T follicular helper cell (primary cell): ENCODE data around the gene CCND2.

Source experiments
- DNase-seq: peaks from one replicate; pipeline ENCODE4 v3.0.0-alpha.2; 2020; ENCODE audit warnings: low read depth

Gene CCND2

DNA sequence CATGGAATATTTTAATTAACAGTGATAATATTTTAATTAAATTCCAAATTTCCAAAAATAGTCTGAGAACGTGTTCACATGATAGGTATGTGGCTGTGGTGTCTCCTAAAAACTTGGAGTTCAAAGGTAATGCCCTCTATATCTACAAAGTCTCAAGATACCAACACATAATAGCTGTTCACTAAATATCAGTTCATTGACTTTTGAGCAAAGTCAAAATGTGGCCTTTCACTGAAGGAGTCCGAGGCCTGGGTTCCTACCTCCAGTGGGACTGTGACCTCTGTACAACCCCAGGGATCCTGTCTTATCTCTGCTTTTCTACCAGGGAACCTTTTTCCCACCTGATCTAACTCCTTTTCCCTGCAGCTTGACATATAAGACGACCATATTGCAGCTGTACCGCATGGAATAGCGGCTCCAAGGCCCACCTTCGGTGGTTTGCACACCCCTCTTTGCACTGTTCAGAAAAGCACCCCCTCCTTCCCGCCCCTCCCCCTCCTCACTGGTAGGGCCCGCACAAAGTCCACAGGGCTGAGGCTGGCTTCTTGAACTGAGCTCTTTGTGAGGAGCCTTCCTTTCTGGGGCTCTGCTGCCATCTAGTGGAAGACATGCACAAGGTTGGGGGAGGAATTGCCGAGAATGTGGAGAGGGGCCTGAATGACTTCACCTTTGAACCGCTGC is 3.1 kb downstream of the CCND2 start:
- peak; percentile 82 for DNase-seq

DNA sequence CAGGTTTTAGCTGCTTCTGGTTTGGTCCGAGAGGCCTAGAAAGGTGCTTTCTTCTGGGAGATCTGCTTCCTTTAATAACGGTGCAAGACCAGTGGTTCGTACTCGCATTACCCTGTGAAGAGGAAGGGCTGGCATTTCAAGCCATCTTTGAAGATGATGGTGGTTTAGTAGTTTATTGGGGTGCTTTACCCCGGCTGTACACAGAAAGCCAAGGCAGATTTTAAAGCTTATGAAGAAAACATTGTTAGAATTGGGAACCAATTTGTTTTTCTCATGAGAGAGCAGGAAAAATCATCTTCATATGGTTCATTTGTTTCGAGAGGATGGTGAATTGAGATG is 3.6 kb downstream of the CCND2 start:
- no peak for DNase-seq

DNA sequence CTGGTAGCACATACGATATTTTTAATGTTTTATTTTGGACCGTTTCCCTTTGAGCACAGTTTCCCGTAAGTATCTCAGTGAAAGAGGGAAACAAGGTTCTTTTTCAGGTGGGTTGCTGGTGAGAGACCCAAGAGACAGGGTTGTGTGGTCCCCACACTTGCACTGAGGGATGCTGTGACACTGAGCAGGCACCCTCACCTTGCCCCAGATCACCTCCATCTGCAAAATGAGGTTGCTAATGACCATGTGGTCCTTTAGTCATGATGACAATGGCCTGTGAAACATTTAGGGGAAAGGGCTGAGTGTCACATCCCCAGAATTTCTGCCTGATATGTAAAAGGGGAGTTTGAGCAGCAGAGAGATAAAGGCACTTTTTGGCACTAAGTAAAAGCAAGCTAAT is 4.3 kb downstream of the CCND2 start:
- no peak for DNase-seq

DNA sequence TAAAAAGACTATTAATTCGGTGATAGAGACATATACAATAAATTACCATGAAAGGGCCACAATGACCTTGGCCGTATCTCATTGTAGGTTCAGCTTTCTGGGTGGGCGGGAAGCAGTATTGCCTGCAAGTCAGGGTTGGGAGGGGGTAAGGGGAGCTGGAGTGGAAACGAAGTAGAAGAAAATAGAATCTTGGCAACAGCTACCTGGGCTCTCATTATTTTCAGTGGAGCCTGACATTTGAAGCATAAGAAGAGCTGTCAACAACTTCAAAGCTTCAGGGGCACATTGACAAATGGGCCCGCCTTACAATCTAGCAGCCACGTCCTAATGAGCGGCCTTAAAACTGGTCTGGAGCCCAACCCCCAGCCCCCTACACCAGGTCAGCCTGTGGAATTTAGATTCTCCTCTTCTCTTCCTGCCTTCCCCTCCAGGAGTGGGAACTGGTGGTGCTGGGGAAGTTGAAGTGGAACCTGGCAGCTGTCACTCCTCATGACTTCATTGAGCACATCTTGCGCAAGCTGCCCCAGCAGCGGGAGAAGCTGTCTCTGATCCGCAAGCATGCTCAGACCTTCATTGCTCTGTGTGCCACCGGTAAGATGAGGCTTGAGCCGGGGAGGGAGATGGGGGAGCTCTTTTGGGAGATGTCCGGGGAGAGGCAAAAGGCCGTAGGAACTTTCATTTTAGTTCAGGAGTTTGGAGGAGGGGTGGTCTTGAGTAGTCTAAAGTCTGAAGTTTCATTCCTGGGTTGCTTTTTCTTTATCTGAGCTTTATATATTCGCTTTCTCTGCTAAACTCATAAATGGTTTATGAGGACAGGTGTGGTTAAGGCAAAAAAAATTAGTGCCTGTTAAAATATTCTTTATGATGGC is 5.0 kb downstream of the CCND2 start:
- DNase-seq: no peak

DNA sequence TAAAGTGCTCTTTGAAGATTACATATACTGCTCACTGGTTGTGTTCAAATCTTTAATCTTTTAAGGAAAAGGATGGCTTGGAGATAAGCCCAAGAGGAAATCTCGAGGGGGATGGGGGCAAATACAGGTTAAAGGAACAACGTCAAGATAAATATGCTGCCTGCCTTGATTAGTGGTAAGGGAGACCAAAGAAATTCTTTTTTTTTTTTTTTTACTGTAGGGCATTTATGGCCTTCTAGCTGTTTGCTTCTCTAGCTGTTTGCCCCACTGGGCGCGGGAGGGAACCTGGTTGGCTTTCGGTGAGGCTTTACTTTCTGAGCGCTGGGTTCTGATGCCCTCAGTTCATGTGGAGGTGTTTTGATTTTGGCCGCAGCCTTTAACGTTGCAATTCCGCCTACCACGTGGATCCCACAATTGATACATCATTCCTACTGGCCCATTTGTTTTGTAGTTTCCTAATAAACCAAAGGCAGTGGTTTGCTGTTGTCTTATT is 5.7 kb downstream of the CCND2 start:
- DNase-seq: no peak

DNA sequence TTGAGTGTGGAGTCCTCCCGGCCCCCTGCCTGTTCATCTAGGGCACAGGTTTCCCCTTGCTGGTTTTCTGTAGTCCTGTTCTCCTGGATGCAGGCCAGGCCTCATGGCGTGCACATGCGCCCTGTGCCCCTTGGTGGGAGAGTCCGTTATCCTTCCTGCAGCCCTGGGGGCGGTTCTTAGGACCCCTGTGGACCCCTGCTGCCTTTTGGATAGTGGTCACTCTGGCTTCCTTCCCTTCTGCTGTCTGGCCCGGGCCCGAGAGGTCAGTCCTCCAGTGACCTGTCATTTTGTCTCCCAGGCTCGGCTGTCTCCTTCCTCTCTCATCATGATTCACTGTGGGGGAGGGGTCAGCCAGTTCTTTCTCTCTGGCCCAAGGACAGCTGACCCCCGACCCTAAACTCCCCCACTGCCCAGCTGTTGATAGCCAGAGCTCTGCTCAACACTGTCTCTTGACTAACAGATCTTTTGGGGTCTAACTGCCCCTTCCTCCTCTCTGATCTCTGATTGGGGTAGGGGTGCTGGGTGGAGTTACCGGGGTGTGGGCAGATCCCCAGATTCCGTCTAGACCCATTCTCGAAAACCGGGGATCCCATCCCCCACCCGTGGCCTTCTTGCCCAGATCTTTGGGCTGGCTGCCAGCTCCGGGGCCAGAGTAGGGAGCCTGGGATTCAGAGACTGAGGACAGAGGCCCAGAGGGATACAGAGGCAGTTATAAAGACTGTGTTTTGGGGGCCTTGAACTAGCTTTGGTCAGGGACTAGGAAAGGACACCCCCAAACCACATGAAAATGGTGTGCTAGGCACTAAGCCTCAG is 7.0 kb downstream of the CCND2 start:
- no peak for DNase-seq

DNA sequence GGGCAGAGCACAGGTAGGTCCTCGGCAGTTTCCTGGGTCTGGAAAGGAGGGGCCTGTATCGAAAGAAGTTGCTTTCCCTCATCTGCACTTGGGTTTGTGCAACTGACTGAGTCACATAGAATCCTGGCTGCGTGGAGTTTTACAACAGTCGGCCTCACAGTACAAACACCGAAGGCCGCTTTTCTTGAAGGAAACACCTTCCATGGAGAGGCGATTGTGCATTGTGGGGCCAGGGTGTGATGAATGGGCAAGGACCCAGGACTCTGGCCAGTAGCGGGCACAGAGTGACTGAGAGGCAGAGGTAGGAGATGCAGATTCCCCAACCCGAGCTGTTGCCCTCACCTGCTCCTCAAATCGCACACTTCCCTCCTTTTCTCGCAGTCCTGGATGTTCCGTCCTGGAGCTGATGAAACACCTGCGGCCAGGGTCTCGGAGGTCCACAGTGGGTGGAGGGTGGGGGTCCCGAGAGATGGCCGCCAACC is 7.7 kb downstream of the CCND2 start:
- no peak for DNase-seq

DNA sequence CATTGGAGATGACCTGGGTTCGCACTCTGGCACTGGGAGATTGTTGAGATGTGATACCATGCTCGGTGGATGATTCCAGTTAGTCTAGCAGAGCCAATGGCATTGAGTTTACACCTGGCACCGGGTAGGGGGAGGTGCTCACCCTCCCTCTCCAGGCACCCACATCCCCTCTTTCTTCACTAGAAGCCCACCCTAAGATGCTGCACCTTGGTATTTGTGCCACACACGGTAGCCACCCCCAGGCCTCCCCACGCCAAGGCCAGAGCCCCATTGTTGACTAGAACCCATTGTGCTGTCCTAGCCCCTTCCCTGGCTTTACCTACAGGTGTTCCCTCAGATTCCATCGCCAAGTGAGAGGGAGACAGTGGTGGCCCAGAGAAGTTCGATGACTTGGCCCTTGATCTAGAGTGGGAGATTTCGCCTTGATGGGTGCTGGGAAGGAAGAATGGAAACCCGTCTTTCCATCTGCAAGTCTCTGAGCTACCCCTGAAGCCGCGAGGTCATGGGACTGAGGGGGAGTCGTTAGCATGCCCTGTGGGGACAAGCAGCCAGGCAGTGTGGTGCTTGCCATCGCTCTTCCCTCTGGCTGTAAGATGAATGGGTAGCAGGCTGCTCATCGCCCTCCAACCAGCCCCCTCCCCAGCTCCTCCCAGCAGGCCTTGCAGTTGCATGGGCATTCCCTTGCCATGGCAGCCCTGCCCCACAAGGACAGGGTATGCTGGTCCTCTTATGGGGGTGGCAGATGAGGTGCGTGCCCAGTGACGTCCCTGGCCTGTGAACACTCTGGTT is 8.7 kb downstream of the CCND2 start:
- DNase-seq: no peak

DNA sequence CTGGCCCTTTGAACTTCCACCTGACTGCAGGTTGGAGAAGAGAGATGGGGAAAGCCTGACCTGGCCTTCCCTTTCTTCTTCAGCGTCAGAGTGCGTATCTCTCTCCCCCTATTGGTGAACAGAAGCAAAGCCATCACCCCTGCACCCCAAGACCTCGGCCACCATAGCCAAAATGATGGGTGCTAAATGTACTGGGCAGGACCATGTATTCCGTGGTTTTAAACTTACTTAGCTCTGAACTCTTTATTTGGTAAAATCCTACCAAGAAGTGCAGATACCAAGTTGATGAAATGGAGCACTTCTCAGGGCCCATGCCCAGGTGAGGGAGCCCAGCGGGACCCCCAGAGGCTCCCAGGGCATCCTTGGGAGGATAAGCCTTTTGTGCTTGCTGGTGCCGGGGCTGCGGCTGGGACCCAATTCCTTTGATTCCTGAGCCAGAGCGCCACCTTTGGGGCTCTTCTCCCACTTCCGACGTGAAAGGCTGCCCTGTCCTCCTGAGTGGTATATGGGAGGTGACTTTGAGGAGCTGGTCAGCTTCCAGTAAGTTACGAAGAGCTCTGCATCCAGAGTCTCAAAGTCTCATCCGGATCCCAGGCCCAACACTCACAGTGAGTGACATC is 9.4 kb downstream of the CCND2 start:
- DNase-seq: no peak

DNA sequence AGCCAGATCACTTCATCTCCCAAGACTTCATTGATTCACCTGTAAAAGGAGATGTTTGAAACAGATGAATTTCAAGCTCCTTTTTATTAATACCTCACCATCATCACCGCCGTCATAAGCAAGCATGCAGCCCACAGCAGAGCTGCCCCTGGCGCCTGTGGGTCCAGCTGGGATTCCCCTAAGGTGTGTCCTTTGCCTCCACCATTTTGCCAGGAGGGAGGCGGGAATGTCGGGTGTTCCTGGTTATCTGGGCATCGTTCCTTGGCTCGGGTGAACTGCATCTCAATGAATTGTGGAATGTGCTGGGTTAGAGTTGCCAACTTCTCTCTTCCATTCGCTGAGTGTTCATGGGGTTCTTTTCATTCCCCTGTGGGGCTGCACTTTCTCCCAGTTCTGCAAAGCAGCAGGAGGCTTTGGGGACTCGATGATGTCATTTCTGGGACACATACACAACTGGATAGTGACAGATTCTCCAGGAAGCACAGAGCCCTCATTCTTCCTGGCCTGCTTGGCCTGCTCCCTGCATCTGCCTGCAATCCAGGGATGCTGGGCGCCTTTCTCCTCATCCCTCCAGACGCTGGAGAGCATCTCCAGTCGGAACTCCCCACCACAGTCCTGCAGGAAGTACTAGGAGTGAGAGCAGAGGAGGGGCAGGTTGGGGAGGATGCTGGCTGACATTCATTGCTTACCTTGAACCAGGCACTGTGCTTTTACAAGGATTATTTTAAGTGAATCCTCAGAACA is 10.1 kb downstream of the CCND2 start:
- DNase-seq: no peak

DNA sequence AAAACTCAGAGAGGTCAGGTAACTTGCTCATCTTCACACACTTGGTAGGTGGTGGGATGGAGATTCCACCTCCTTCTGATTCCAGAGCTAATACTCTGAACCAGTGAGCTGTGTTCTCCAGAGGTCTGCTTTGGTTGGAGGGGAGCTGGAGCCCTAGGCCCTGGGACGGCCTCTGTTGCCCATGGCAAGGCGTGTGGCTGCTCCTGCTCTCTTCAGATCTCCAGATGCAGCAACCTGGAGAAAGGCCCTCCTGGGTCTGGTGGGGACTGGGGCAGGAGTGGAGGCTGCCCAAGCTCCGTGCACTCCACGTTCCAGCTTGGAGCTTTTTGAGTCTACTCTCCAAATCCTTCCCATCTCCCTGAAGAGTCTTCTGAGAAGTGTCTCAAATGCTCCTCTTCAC is 10.7 kb downstream of the CCND2 start:
- DNase-seq: no peak

DNA sequence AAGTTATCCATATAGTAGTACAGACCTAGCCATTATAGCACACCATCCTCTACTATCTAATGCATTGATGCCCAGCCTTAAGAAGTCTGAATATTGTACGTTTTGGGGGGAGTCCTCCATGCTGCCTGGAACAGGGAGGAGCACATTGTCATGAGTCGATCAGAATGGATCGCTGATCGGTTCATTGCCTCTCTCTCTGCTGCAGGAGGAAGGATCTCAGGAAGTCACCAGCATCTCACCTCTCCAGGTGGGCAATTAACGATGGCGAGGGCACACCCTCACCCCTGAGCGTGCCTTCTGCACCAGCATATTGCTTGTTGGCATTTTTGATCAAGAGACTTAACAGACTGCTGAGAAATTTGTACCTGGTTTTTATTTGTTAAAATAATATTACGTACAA is 11.5 kb downstream of the CCND2 start:
- DNase-seq: no peak

DNA sequence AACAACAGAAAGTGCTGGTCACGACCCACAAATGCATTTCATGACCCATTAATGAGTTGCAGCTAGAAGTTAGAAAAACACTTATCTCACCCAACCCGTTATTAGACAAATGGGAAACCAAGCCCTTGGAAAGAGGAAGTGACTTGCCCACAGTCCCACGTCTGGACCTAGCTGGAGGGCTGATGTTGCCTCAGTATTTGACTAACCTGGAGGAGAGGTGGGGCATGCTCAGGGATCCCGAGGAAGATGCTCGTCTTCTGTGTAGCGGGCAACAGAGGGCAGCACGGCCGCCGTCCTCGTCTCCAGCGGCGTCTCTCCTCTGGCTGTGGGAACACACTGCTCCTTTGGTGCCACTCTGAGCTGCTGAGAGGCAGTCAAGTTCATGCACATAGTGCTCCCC is 12.7 kb downstream of the CCND2 start:
- no peak for DNase-seq

DNA sequence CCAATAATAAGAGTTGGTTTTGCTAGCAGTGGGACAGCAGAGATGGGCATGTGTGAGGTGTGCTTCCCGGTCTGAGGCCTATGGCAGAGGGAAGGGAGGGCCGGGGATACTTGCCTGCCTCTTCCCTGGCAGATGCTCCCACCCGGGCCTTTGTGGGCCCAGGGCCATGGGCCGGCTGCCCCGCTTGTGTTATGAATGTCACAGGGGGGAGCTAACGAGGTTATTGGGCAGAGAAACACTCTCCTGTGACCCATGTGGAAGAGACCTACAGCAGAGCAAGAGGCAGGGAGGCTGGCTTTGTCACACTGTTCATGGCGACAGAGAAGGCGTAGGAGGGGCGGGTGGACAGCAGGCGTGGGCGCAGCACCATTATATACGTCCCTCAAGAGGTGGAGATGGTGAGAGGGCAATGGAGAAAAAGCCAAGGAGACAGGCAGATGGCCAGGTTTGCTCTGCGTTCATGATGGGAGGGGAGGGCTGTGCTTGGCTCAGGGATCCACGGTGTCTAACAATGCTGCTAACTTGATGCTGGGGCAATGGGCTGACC is 13.3 kb downstream of the CCND2 start:
- DNase-seq: no peak

DNA sequence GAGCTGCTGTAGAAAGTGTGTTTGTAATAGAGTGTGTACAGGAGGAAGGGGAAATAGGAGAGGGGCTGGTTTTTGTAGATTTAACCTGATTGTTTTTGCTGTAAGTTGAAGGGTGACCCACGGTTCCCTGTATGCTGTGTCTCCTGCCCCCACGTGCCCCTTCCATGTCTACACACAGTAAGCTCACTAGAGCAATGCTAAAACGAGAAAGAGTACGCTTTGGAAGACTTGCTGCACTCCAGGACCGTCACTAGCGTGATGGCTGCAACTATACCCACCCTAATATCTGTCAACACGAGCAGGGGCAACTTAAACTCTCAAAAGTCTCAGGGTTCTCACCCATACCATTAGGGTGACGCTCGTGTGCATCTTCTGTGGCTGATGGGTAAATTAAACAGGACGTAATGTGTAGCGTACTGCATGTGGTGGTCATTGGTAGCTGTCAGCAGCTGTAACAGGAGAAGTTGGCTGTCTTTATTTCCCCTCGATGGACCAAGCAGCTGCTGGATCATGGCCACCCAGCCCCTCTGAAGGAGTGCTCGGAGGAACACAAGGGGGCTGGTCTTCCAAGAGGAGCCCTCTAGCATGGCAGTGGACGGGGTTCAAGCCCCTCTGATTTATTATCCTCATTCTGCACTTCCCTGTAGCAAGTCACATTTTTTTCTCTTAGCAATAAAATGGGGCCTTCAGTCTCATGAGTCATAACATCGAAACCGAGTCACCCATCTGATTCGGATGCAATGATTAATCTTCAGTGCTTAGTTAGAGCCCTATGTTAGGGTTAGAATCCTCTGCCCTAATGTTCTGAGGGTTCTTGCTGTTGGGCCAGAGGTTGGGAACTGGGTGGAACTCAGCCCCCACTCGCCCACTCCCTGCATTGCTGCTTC is 14.0 kb downstream of the CCND2 start:
- no peak for DNase-seq

DNA sequence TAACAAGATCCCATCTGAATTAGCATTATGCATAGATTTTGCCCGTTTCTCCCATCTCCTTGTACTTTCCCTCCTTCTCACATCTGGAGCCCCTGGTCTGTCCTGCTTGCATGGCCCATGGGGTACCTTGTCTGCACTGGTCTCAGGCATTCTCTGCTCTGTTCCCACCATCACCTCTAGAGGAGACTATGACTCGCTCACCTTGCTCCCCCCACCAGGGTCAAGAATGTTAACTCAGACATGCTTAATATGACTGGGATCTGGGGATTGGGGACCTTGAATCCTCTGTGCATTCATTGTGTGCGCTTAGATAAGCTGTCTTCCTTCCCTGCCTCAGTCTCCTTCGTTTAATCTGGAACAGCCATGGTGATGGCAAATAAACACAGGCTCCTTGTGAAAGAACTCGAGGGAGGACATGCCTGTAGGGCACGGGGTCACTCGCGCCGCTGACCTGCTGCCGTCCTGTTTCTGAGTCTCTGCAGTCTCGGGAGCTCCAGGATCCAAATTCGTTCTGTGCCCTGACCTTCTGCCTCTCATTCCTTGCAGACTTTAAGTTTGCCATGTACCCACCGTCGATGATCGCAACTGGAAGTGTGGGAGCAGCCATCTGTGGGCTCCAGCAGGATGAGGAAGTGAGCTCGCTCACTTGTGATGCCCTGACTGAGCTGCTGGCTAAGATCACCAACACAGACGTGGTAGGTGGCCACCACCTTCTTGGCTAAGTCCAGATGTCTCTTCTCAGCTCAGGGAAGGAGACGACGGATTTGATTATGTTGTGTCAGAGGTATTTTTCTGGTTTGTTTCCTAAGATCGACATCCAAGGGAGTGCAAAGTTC is 15.0 kb downstream of the CCND2 start:
- no peak for DNase-seq

DNA sequence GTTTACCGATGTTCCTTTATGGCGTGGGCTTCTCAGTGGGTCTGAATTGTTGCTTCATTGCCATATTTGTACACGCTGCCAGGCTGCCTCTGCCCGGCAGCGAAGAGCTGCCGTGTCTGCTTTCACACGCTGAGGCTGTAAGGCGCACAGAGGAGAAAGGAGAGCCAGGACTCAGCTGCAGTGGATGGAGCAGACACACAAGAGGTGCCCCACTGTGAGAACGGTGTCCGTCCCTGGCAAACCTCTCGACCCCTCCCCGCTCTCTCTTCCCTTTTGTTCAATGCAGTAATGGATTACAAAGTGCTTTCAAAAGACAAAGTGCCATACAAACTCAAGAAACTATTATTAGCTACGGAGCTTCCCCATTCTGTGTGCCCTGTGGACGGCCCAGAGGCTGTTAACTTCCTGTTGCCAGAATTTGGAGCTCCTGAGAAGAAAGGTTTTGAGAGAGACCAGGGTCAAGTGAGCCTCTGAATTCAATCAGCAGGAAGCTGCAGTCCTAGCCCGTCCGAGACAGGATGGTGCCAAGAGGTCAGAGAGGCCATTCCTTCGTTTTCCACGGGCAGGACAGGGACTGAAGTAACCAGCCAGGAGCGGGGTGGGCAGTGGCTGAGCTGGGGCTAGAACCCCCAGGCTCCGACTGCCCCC is 15.8 kb downstream of the CCND2 start:
- no peak for DNase-seq
